ENCODE measurements around the gene FAM240B. TPM values are rescaled to one million over a fixed set of nuclear protein-coding genes. Genes with fewer than 3 reads are reported as not detected.

FAM240B gene
- total and polyA plus RNA-seq, 3 experiments from 2014 or later = not detected

Other genes starting within 250 kb of the FAM240B start
- gene ANKRD18A, start 99.5 kb downstream of the FAM240B start, total RNA-seq = 1 to 10 TPM in 1 of 2 experiments, under 1 TPM in 1; 0.79 to 2.1 TPM
- gene ANKRD18A, start 99.5 kb downstream of the FAM240B start, polyA plus RNA-seq = 0.49 TPM

Data from CD8-positive, alpha-beta memory T cell (primary cell).